K562 treated with DMSO at 1 percent for 4 hours (cell line): ENCODE measurements around the gene RASA4. TPM values are rescaled to one million over a fixed set of nuclear protein-coding genes. Genes with fewer than 3 reads are reported as not detected.

Experiments used
- total RNA-seq: library from RNA; unstranded; fragments of 300-600 nt; gene quantifications from 2 replicates; pipeline ENCODE4 v1.2.3, GENCODE V29; 2022; ENCODE audit not compliant: insufficient read depth

RASA4 gene
- total RNA-seq = 15.1 and 16.4 TPM in 2 replicates

GRCh38 chr7:102616507-102617125 is at the start of gene RASA4:
RASA4 (minus strand) TSS chr7:102616756; CDS start chr7:102616689, 67 bp downstream.

GRCh38 chr7:102649924-102650323 is 33.4 kb upstream of the RASA4 start, which contains the start of gene SPDYE2B:
SPDYE2B (plus strand) TSS chr7:102650319; CDS start chr7:102652349, 2,030 bp downstream.

GRCh38 chr7:102642691-102643090 is 26.1 kb upstream of the RASA4 start, which contains the start of gene UPK3BL1:
UPK3BL1 (minus strand) TSS chr7:102642791; CDS start chr7:102642741, 50 bp downstream.

GRCh38 chr7:102572261-102573239 is 44.0 kb downstream of the RASA4 start, which contains the start of gene POLR2J3:
POLR2J3 (minus strand) TSS chr7:102572583; CDS start chr7:102572521, 62 bp downstream.

GRCh38 chr7:102550808-102551422 is 65.6 kb downstream of the RASA4 start, which contains the start of gene SPDYE2:
SPDYE2 (plus strand) TSS chr7:102551226; CDS start chr7:102553256, 2,030 bp downstream.

GRCh38 chr7:102543596-102543995 is 73.0 kb downstream of the RASA4 start, which contains the start of gene UPK3BL2:
UPK3BL2 (minus strand) TSS chr7:102543696; CDS start chr7:102543636, 60 bp downstream.

Other genes starting within 250 kb of the RASA4 start
- gene PRKRIP1, start 220.4 kb downstream of the RASA4 start, total RNA-seq = 26.0 and 27.3 TPM in 2 replicates
- 38.7 and 56.0 TPM in 2 replicates for gene ORAI2, start 183.2 kb downstream of the RASA4 start, total RNA-seq
- gene ALKBH4, start 151.9 kb downstream of the RASA4 start, total RNA-seq = 5.9 and 7.2 TPM in 2 replicates
- gene LRWD1, start 151.8 kb downstream of the RASA4 start, total RNA-seq = 48.7 and 58.7 TPM in 2 replicates
- 130 and 146 TPM in 2 replicates for gene POLR2J, start 137.8 kb downstream of the RASA4 start, total RNA-seq
- 4.9 and 13.9 TPM in 2 replicates for gene RASA4B, start 99.0 kb downstream of the RASA4 start, total RNA-seq
- 6.5 and 8.8 TPM in 2 replicates for gene UPK3BL2, start 73.1 kb downstream of the RASA4 start, total RNA-seq
- gene SPDYE2, start 65.5 kb downstream of the RASA4 start, total RNA-seq = 1.0 TPM in 1 of 2 replicates, not detected in the other
- gene POLR2J3, start 44.2 kb downstream of the RASA4 start, total RNA-seq = 26.0 and 30.4 TPM in 2 replicates
- gene UPK3BL1, start 26.0 kb upstream of the RASA4 start, total RNA-seq = 16.1 and 28.4 TPM in 2 replicates
- 1.0 TPM in 1 of 2 replicates, not detected in the other for gene SPDYE2B, start 33.6 kb upstream of the RASA4 start, total RNA-seq
- 0.73 TPM in 1 of 2 replicates, not detected in the other for gene POLR2J2, start 54.9 kb upstream of the RASA4 start, total RNA-seq
- gene FAM185A, start 132.2 kb upstream of the RASA4 start, total RNA-seq = 6.2 and 9.8 TPM in 2 replicates